NB4 (cell line): Measurements from ENCODE around the gene UFD1.

Source experiments
- DNase-seq: peaks from one replicate; pipeline ENCODE4 v3.0.0; 2010; ENCODE audit warnings: low read depth
- H3K4me3 ChIP-seq: one replicate; pipeline ENCODE4 v1.5.1; 2011; ENCODE audit warnings: mild to moderate bottlenecking, low read depth, low read length, moderate library complexity
- MYC ChIP-seq: IDR thresholded peaks from 2 replicates; pipeline ENCODE4 v1.6.1; 2011; ENCODE audit warnings: low read depth, low read length
- POLR2A ChIP-seq: IDR thresholded peaks from 2 replicates; pipeline ENCODE4 v1.6.1; 2011; ENCODE audit warnings: mild to moderate bottlenecking; ENCODE audit not compliant: insufficient read length; ENCODE audit errors: extremely low read depth
- TF ChIP-seq, protein P1 (sequence below): IDR thresholded peaks from one replicate; pipeline ENCODE4 v1.5.1; 2012; ENCODE audit warnings: low read depth, low read length
- TF ChIP-seq, protein P2 (sequence below): IDR thresholded peaks from 2 replicates; pipeline ENCODE4 v1.6.1; 2011; ENCODE audit warnings: low read depth, low read length

UFD1 gene

DNA sequence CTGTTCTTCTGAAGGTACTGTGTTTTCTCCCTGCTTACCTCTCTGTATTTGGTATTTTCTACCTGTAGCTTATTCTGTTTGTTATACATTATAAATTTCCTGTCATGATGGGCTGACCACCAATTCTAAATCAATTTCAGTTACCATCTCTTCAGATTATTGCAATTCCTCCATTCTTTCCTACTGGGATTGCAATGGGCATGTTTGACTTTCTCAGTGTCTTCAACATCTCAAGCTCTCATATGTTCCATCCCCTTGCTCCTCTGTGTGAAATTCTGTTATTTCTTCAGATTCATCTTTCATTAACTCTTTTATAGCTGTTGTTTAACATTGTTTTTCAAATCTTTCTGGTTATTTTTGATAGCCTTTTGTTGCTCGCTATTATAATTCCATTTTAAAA is 16.0 kb downstream of the UFD1 start:
- no peak for DNase-seq
- H3K4me3 ChIP-seq = no peak overlapping the region
- TF ChIP-seq, protein P1, sequence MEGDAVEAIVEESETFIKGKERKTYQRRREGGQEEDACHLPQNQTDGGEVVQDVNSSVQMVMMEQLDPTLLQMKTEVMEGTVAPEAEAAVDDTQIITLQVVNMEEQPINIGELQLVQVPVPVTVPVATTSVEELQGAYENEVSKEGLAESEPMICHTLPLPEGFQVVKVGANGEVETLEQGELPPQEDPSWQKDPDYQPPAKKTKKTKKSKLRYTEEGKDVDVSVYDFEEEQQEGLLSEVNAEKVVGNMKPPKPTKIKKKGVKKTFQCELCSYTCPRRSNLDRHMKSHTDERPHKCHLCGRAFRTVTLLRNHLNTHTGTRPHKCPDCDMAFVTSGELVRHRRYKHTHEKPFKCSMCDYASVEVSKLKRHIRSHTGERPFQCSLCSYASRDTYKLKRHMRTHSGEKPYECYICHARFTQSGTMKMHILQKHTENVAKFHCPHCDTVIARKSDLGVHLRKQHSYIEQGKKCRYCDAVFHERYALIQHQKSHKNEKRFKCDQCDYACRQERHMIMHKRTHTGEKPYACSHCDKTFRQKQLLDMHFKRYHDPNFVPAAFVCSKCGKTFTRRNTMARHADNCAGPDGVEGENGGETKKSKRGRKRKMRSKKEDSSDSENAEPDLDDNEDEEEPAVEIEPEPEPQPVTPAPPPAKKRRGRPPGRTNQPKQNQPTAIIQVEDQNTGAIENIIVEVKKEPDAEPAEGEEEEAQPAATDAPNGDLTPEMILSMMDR = no peak

DNA sequence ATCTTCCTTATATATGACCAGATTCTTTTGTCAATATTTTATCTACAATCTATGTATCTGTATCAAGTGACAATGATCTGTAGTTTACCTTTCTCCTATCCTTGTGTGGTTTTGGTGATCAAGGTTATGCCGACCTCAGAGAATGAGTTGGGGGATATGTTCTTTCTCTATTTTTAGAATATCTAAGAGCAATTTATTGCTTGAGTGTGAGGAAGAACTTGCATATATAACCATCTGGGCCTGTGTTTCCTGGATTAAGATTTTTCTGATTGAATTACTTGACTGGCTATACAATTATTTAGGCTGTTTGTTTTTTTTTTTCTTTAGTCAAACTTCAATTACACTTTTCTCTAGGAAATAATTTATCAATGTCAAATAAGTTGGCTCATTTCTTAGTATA is 17.5 kb downstream of the UFD1 start:
- DNase-seq = no peak
- no peak overlapping the region for H3K4me3 ChIP-seq
- TF ChIP-seq, protein P1 = no peak
- TF ChIP-seq MYC = no peak
- no peak for TF ChIP-seq POLR2A
- TF ChIP-seq, protein P2, sequence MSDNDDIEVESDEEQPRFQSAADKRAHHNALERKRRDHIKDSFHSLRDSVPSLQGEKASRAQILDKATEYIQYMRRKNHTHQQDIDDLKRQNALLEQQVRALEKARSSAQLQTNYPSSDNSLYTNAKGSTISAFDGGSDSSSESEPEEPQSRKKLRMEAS = no peak

DNA sequence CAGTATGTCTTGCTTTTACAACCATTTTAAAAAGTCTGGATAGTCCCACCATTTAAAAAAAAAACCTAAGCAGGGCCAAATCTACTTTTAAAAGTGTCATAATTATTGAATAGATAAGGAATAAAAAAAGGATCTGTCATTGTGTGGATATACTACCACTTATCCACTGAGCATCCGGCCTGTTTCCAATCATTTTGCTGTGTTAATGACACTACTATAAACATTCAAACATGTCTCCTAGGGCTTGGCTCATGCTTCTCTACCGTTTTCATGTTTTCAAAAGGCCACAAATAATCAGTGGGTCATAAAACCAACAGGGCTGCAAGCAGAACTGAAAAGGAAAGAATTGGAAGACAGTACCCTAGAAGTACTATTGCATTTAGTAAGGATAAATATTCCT is 19.0 kb downstream of the UFD1 start:
- no peak for DNase-seq
- TF ChIP-seq MYC (no peak), POLR2A (no peak)
- TF ChIP-seq, protein P1 = no peak
- TF ChIP-seq, protein P2 = no peak
- H3K4me3 ChIP-seq = no peak overlapping the region

DNA sequence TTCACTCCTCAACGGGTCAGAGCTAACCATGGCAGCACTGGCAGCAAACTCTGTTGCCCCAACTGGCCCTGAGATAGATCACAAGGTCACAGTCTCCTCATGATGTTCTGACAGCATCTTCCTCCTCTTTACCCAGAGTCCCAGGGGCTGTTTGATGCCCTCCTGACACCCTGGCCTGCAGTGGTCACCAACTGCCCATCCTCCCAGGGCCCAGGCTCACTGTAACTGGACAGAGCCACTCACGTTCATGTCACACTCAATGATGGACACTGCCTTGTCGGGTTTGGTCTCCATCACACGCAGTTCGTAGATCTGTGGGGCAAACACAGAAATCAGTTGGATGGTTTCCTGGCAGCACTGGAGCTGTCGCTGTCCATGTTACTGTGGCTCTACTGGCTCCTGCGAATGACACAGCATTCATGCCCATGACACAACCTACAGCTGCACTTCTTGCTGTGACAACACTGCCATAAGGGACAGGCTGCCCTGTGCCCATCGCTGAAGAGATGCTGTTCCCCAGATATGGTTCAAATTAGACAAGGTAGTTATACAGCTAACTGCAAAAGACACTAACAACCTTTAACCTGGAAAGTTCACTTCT is 21.1 kb downstream of the UFD1 start:
- TF ChIP-seq, protein P1 = no peak
- no peak for DNase-seq
- H3K4me3 ChIP-seq = no peak overlapping the region

DNA sequence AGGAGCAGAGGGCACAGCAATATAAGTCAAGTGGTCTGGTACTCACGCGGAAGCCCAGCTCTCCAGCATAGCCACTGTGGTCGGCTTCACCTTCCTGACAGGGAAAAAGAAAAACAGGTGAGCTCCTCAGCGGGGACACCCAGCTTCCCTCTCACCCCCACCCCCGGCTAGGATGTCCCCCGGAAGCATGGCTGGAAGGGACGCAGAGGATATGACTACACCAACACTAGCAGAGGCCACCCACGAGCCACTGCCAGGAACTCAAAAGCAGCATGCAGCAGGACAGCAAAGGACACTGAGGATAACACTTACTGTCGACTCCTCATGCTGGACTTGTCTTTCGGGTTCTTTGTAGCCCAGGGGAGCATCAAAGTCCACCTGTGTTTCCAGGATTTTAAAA is 22.5 kb downstream of the UFD1 start:
- no peak for DNase-seq
- no peak for TF ChIP-seq POLR2A
- TF ChIP-seq, protein P1 = no peak
- TF ChIP-seq, protein P2 = no peak
- no peak for TF ChIP-seq MYC
- H3K4me3 ChIP-seq = no peak overlapping the region

DNA sequence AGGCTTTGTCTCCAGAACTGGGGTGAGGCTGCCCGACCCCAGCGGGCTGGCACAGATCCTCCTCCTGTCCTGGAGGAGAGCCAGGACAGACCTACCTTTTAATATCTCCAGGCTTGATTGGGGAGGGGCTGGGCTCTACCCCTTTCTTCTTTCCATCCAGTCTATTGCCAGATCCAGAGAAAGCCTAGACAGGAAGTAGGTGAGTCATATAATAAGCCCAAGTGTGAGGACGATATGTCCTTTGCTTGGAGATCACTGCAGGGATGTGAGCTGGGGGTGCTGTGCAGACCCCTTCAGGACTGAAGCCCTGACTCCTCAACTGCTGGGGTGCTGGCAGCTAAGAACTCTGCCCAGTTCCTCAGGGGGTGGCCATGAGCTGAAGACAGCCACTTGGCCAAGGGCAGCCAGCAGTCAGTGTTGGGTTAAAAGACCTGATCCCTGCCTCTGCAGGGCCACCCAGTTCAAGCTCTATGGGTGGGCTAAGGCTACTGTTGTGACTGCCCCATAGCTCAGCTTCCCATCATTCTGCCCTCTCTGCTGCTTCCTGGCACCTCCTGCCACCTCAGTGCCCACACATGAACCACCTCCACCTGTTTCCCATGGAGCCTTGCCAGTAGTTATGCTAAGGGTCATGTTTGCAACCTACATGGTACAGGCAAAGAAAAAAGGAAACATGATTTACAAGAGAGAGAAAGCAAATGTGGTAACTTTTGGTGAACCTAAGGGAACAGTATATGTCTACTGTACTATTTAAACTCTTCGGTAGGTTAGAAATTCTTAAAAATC is 23.2 kb downstream of the UFD1 start:
- no peak overlapping the region for H3K4me3 ChIP-seq
- TF ChIP-seq POLR2A (no peak), MYC (no peak)
- TF ChIP-seq, protein P1 = no peak
- TF ChIP-seq, protein P2 = no peak
- DNase-seq = no peak
